Mesenchymal stem cell (in vitro differentiated cells and primary cell): Measurements from ENCODE around the gene FSHR.

Experiments used
- DNase-seq: peaks from one replicate; pipeline ENCODE4 v3.0.0-alpha.2; 2013
- H2AFZ ChIP-seq: one replicate; pipeline ENCODE4 v1.6.1; 2013; ENCODE audit warnings: low read depth, mild to moderate bottlenecking, control low read depth, inconsistent platforms, low read length, moderate library complexity
- H2AK5ac ChIP-seq: 2 replicates; pipeline ENCODE4 v1.6.1; 2013; ENCODE audit warnings: low read length, moderate library complexity, mild to moderate bottlenecking, inconsistent platforms; ENCODE audit not compliant: severe bottlenecking
- H2BK120ac ChIP-seq: one replicate; pipeline ENCODE4 v1.6.1; 2013; ENCODE audit warnings: low read depth, mild to moderate bottlenecking, inconsistent platforms, low read length, moderate library complexity
- H2BK12ac ChIP-seq, 2 experiments: one replicate each; pipeline ENCODE4 v1.6.1; 2013; ENCODE audit warnings: inconsistent platforms in 2 of 2, low read length in 2 of 2, mild to moderate bottlenecking in 2 of 2, moderate library complexity in 2 of 2, control low read depth in 1 of 2
- H2BK15ac ChIP-seq: one replicate; pipeline ENCODE4 v1.6.1; 2013; ENCODE audit warnings: mild to moderate bottlenecking, low read depth, inconsistent platforms; ENCODE audit not compliant: poor library complexity, severe bottlenecking
- H2BK5ac ChIP-seq: 2 replicates; pipeline ENCODE4 v1.6.1; 2013; ENCODE audit warnings: low read depth, mild to moderate bottlenecking, low read length, control low read depth, inconsistent platforms; ENCODE audit not compliant: poor library complexity, severe bottlenecking
- H3K14ac ChIP-seq, 2 experiments: one replicate each; pipeline ENCODE4 v1.6.1; 2013; ENCODE audit warnings: inconsistent platforms in 2 of 2, low read length in 2 of 2, control low read depth in 1 of 2, mild to moderate bottlenecking in 1 of 2, moderate library complexity in 1 of 2
- H3K18ac ChIP-seq, 2 experiments: one replicate each; pipeline ENCODE4 v1.6.1; 2013; ENCODE audit warnings: inconsistent platforms in 2 of 2, low read length in 2 of 2, control low read depth in 1 of 2, low read depth in 1 of 2, mild to moderate bottlenecking in 1 of 2
- H3K23ac ChIP-seq, 2 experiments: one replicate each; pipeline ENCODE4 v1.6.1; 2013; ENCODE audit warnings: inconsistent platforms in 2 of 2, low read length in 2 of 2, mild to moderate bottlenecking in 2 of 2, moderate library complexity in 2 of 2, control low read depth in 1 of 2
- H3K27ac ChIP-seq: 2 replicates; pipeline ENCODE4 v1.5.1; 2013; ENCODE audit warnings: mild to moderate bottlenecking, moderate library complexity, low read length, control low read depth, inconsistent platforms; ENCODE audit not compliant: poor library complexity, severe bottlenecking
- H3K27me3 ChIP-seq, 2 experiments: 2 replicates each; pipeline versions ENCODE4 v1.6.1 to v1.7.0; 2013; ENCODE audit warnings: low read length in 2 of 2, mild to moderate bottlenecking in 2 of 2, moderate library complexity in 2 of 2, control low read depth in 1 of 2, inconsistent platforms in 1 of 2; ENCODE audit not compliant: control insufficient read depth in 1 of 2, insufficient read depth in 1 of 2
- H3K36me3 ChIP-seq, 2 experiments: 2 replicates each; pipeline versions ENCODE4 v1.6.1 to v1.7.0; 2013; ENCODE audit warnings: low read length in 2 of 2, control low read depth in 1 of 2, inconsistent platforms in 1 of 2, low read depth in 1 of 2, mild to moderate bottlenecking in 1 of 2; ENCODE audit not compliant: insufficient read depth in 2 of 2, control insufficient read depth in 1 of 2
- H3K4ac ChIP-seq, 2 experiments: one replicate each; pipeline ENCODE4 v1.6.1; 2013; ENCODE audit warnings: inconsistent platforms in 2 of 2, low read length in 2 of 2, mild to moderate bottlenecking in 2 of 2, moderate library complexity in 2 of 2, control low read depth in 1 of 2, low read depth in 1 of 2
- H3K4me1 ChIP-seq: 2 replicates; pipeline ENCODE4 v1.6.1; 2013; ENCODE audit warnings: low read depth, low read length, control low read depth; ENCODE audit not compliant: control insufficient read depth, insufficient read depth
- H3K4me2 ChIP-seq: 2 replicates; pipeline ENCODE4 v1.6.1; 2013; ENCODE audit warnings: low read length, mild to moderate bottlenecking, inconsistent platforms; ENCODE audit not compliant: poor library complexity, severe bottlenecking
- H3K4me3 ChIP-seq, 2 experiments: 2 replicates each; pipeline versions ENCODE4 v1.5.1 to v1.7.0; 2013; ENCODE audit warnings: low read length in 2 of 2, mild to moderate bottlenecking in 2 of 2, control low read depth in 1 of 2, low read depth in 1 of 2; ENCODE audit not compliant: insufficient read depth in 1 of 2
- H3K79me1 ChIP-seq: replicated peaks from 2 replicates; pipeline ENCODE4 v1.6.1; 2013; ENCODE audit warnings: mild to moderate bottlenecking, control low read depth, low read length, inconsistent platforms; ENCODE audit not compliant: poor library complexity, severe bottlenecking
- H3K9ac ChIP-seq: 2 replicates; pipeline ENCODE4 v1.7.0; 2013; ENCODE audit warnings: mild to moderate bottlenecking, low read length, moderate library complexity
- H3K9me3 ChIP-seq: 2 replicates; pipeline ENCODE4 v1.7.0; 2013; ENCODE audit warnings: mild to moderate bottlenecking, low read length; ENCODE audit not compliant: control insufficient read depth
- H4K8ac ChIP-seq: one replicate; pipeline ENCODE4 v1.6.1; 2013; ENCODE audit warnings: inconsistent platforms, mild to moderate bottlenecking, low read length, moderate library complexity
- H4K91ac ChIP-seq: one replicate; pipeline ENCODE4 v1.6.1; 2013; ENCODE audit warnings: mild to moderate bottlenecking, low read length, inconsistent platforms
- WGBS: methylation state at CpG from one replicate; pipeline ENCODE4 v1.1.7; 2013; ENCODE audit warnings: mixed read lengths; 5-methylcytosine and 5-hydroxymethylcytosine counted together

Gene FSHR

GRCh38 chr2:49029406-49029805 lies 124.9 kb downstream of the FSHR start:
- Histone ChIP-seq H3K36me3 (no peaks in the 10 kb centered on the region), H2AFZ (no peak overlapping the region), H3K79me1 (no peaks in the 10 kb centered on the region), H2BK15ac (no peak overlapping the region), H3K9me3 (no peaks in the 10 kb centered on the region), H3K27me3 (no peaks in the 10 kb centered on the region), H3K4ac (no peak overlapping the region), H3K4me3 (no peak overlapping the region), H3K27ac (no peak overlapping the region), H4K91ac (no peak overlapping the region), H3K4me2 (no peak overlapping the region), H2BK12ac (no peak overlapping the region), H3K14ac (no peak overlapping the region), H3K9ac (no peak overlapping the region), H2BK120ac (no peak overlapping the region), H3K4me1 (no peaks in the 10 kb centered on the region), H4K8ac (no peak overlapping the region), H3K23ac (no peak overlapping the region), H3K18ac (no peak overlapping the region), H2AK5ac (no peak overlapping the region), H2BK5ac (no peak overlapping the region)
- 33% methylated on average over 1 of the region's 1 CpG for WGBS
- DNase-seq, result no peak

- H3K79me1 ChIP-seq, result no peaks in the 10 kb centered on the region
- no peak overlapping the region for H2BK12ac ChIP-seq
- no peak overlapping the region for H3K14ac ChIP-seq
- no peak overlapping the region for H3K9ac ChIP-seq
- no peak overlapping the region for H2BK120ac ChIP-seq
- H3K18ac ChIP-seq, result no peak overlapping the region
- no peak overlapping the region for H3K4me3 ChIP-seq
- H3K23ac ChIP-seq, result no peak overlapping the region
- H2BK5ac ChIP-seq, result no peak overlapping the region
- no peaks in the 10 kb centered on the region for H3K4me1 ChIP-seq
- no peaks in the 10 kb centered on the region for H3K27me3 ChIP-seq
- H3K27ac ChIP-seq, result no peak overlapping the region
- no peaks in the 10 kb centered on the region for H3K36me3 ChIP-seq
- H2AK5ac ChIP-seq, result no peak overlapping the region
- no peak overlapping the region for H2AFZ ChIP-seq
- H3K4me2 ChIP-seq, result no peak overlapping the region
- no peak overlapping the region for H3K4ac ChIP-seq
- no peaks in the 10 kb centered on the region for H3K9me3 ChIP-seq
- no peak overlapping the region for H2BK15ac ChIP-seq
- 83% methylated on average over 2 of the region's 3 CpGs for WGBS
- H4K8ac ChIP-seq, result no peak overlapping the region
- no peak overlapping the region for H4K91ac ChIP-seq
- DNase-seq, result no peak
Observed at GRCh38 chr2:49028101-49028500, 126.2 kb downstream of the FSHR start.

- Histone ChIP-seq H2BK120ac (no peak overlapping the region), H3K4me2 (no peak overlapping the region), H3K27me3 (no peaks in the 10 kb centered on the region), H2BK15ac (no peak overlapping the region), H3K9ac (no peak overlapping the region), H3K4me1 (no peaks in the 10 kb centered on the region), H3K14ac (no peak overlapping the region), H3K36me3 (no peaks in the 10 kb centered on the region), H3K4ac (no peak overlapping the region), H2BK5ac (no peak overlapping the region), H3K18ac (no peak overlapping the region), H3K4me3 (no peak overlapping the region), H4K91ac (no peak overlapping the region), H2AFZ (no peak overlapping the region), H3K79me1 (no peaks in the 10 kb centered on the region), H3K9me3 (no peaks in the 10 kb centered on the region), H2AK5ac (no peak overlapping the region), H4K8ac (no peak overlapping the region), H3K27ac (no peak overlapping the region), H2BK12ac (no peak overlapping the region), H3K23ac (no peak overlapping the region)
- 92% methylated on average over 4 of the region's 4 CpGs for WGBS
- DNase-seq, result no peak
Observed at GRCh38 chr2:49026706-49027105, 127.6 kb downstream of the FSHR start.

GRCh38 chr2:49021271-49021670 lies 133.0 kb downstream of the FSHR start:
- 70% methylated on average over 2 of the region's 2 CpGs for WGBS

More at GRCh38 chr2:49021271-49021670, 133.0 kb downstream of the FSHR start:
- Histone ChIP-seq H3K4me1 (no peaks in the 10 kb centered on the region), H2AFZ (no peak overlapping the region), H3K9me3 (no peaks in the 10 kb centered on the region), H3K27ac (no peak overlapping the region), H3K27me3 (no peaks in the 10 kb centered on the region), H3K18ac (no peak overlapping the region), H3K4ac (no peak overlapping the region), H3K36me3 (no peaks in the 10 kb centered on the region), H2AK5ac (no peak overlapping the region), H2BK5ac (no peak overlapping the region), H4K8ac (no peak overlapping the region), H3K4me3 (no peak overlapping the region), H3K23ac (no peak overlapping the region), H4K91ac (no peak overlapping the region), H3K14ac (no peak overlapping the region), H3K4me2 (no peak overlapping the region), H2BK120ac (no peak overlapping the region), H3K79me1 (no peaks in the 10 kb centered on the region), H2BK12ac (no peak overlapping the region), H2BK15ac (no peak overlapping the region), H3K9ac (no peak overlapping the region)
- DNase-seq, result no peak
